Memory B cell (primary cell): ENCODE measurements around the gene IRAK1.
"Not testable (repeated sequence)": the region's sequence is repeated elsewhere in the genome, so short reads cannot be mapped to it uniquely, and the experiment has no call there.

ENCODE experiments used
- ATAC-seq: fragments of 150-1000 bp; cut with Tn5 transposase; 2 replicates; pipeline ENCODE4 v1.10.0; 2021; ENCODE audit warnings: low read depth, mild to moderate bottlenecking, moderate library complexity
- DNase-seq, 2 donors: peaks; one replicate each; pipeline ENCODE4 v3.0.0; 2022; ENCODE audit warnings: low spot score in 2 of 2
- H3K27ac Mint-ChIP-seq: one replicate; pipeline ENCODE4 v1.8.0; 2022; ENCODE audit warnings: mild to moderate bottlenecking, moderate library complexity, mixed read lengths
- H3K27me3 Mint-ChIP-seq: one replicate; pipeline ENCODE4 v1.8.0; 2022; ENCODE audit warnings: mixed read lengths
- H3K36me3 Mint-ChIP-seq: one replicate; pipeline ENCODE4 v1.8.0; 2022; ENCODE audit warnings: mild to moderate bottlenecking, mixed read lengths
- H3K4me1 Mint-ChIP-seq: one replicate; pipeline ENCODE4 v1.8.0; 2022; ENCODE audit warnings: mixed read lengths
- H3K4me3 Mint-ChIP-seq: one replicate; pipeline ENCODE4 v1.8.0; 2022; ENCODE audit warnings: mild to moderate bottlenecking, moderate library complexity, mixed read lengths
- H3K9me3 Mint-ChIP-seq: one replicate; pipeline ENCODE4 v1.8.0; 2022; ENCODE audit warnings: mixed read lengths

The IRAK1 gene

DNA sequence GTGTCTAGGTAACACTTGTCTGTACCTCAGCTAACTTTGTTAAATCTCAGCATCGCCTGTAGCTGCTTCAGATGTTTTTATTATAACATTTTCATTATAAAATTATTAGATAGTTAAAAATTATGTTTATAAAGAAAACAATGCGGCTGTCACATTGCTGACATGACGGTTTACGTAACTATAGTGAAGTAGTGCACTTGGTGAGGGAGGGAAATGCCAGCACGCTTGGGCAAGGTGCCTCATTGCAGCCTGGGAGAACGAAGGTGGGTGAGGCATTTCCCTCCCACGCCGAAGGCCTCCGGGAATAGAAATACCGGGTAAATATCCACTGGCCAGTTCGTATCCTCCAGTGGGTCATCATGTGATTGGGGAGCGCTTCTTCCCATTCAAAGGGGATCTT is 31.2 kb downstream of the IRAK1 start:
- DNase-seq (no peak), ATAC-seq (no peak)
- Mint-ChIP-seq H3K27me3 (no peaks in the 10 kb centered on the region), H3K9me3 (no peaks in the 10 kb centered on the region), H3K4me3 (no peak overlapping the region), H3K4me1 (peaks cover 11% of the 10 kb centered on the region), H3K36me3 (no peaks in the 10 kb centered on the region), H3K27ac (no peak overlapping the region)

DNA sequence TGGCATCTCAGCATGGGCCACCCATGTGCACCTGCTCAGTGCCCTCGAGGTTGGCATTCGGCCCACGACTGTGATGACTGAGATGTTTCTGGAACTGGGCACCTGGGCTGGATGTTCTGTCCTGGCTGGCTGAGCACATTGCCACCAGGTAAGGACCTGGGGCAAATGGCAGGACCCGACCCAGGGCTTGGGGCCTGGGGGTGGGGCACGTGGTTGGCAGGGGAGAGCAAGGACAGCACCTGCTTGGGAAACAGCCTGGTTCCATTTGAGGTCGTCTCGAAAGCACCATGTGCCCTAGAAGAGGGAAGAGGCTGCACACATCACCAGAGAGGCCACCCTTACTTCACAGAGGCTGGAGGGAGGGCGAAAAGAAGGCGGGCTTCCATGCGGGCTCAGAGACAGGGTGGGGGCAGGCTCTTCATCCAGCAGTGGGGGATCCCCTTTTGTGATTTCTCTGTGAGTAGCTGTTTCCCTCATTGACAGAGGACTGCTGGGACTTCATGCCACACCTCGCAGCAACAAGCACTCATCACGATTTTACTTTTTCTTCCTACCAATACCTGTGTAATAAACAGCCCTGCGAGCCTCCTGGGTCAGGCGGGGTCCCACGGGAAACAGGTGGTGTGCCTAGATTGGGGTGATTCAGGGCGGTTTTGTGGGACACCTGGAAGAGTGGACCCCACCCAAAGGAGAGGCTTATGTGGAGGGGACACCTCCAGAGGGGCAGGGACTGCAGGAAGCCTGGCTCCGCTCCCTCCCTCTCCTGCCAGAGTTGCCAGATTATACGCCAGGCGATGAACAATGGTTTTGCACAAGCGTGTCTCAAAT is 35.1 kb downstream of the IRAK1 start:
- Mint-ChIP-seq H3K4me3 (peak overlapping the region; percentile 77), H3K9me3 (no peaks in the 10 kb centered on the region), H3K4me1 (peaks cover 15% of the 10 kb centered on the region), H3K36me3 (no peaks in the 10 kb centered on the region), H3K27me3 (no peaks in the 10 kb centered on the region), H3K27ac (peak overlapping the region; percentile 94)
- DNase-seq (no peak), ATAC-seq (peak; percentile 65)

DNA sequence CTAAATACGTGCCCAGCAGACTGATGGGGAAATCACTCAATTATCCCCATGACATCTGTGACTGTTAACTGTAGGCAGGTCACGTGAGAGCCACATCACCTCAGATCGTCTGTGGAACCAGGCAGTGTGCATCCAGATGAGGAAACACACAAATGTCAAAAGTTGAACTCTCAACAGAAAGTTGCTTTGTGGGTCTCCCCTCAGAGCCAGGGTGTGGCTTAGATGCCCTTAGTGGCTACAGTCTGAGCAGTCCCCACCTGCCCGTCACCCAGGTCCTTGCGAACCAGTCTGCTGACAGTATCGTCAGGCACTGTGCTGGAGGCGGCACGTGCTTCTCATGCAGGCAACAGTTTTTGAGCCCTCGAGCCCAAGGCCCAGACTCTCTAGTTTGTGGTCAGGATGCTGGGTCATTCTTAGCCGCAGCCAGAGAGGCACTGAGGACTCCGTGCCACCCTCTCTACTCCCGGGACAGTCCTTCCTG is 36.3 kb downstream of the IRAK1 start:
- peaks cover 15% of the 10 kb centered on the region for H3K4me1 Mint-ChIP-seq

DNA sequence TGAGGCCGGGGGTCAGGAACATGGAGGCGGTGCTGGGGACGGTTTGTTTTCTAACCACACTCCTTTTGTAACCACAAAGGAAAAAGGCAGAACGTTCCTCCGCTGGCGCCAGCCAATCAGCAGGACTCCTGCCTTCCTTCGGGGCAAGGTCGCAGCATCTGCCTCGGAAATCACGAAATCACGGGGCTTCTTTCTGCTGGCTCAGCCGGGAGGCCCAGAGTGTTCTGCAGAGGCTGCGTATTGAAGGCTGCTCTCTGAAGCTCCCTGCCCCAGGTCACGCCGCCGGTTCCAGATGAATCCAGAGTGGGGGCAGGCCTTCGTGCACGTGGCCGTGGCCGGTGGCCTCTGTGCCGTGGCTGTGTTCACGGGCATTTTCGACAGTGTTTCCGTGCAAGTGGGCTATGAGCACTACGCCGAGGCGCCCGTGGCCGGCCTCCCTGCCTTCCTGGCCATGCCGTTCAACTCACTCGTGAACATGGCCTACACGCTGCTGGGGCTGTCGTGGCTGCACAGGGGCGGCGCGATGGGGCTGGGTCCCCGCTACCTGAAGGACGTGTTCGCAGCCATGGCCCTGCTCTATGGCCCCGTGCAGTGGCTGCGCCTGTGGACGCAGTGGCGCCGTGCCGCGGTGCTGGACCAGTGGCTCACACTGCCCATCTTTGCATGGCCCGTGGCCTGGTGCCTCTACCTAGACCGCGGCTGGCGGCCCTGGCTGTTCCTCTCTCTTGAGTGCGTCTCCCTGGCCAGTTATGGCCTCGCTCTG is 37.8 kb downstream of the IRAK1 start:
- no peak for DNase-seq
- Mint-ChIP-seq H3K4me3 (peak overlapping the region; percentile 42), H3K4me1 (peaks cover 15% of the 10 kb centered on the region), H3K27ac (peak overlapping the region; percentile 88), H3K36me3 (no peaks in the 10 kb centered on the region), H3K9me3 (no peaks in the 10 kb centered on the region), H3K27me3 (no peaks in the 10 kb centered on the region)
- no peak for ATAC-seq

More for the DNA sequence above, 36.3 kb downstream of the IRAK1 start:
- H3K36me3 Mint-ChIP-seq, result no peaks in the 10 kb centered on the region
- H3K9me3 Mint-ChIP-seq, result no peaks in the 10 kb centered on the region
- DNase-seq (no peak), ATAC-seq (peak; percentile 14)
- H3K27ac Mint-ChIP-seq, result peak overlapping the region; percentile 41
- peak overlapping the region; percentile 17 for H3K4me3 Mint-ChIP-seq
- no peaks in the 10 kb centered on the region for H3K27me3 Mint-ChIP-seq

DNA sequence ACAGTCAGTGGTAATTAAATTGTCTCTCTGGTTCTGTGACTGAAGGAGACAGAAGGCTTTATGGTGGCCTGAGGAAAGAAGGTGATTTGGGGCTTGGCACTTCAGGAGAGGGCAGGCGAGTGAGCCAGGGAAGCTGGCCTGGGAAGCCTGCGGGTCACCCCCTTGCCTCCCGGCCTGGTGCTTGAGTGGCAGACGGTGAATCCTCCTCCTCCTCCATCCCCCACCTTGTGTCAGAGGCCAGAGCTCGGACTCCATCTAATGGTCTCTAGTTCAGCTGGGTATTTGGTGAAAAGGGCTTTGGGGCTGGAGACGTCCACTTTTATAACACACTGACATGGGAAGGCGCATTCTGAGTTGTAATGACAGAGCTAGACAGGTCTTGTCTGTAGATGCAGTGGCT is 38.5 kb downstream of the IRAK1 start:
- Mint-ChIP-seq H3K4me3 (peak overlapping the region; percentile 42), H3K4me1 (peaks cover 15% of the 10 kb centered on the region)
- no peak for DNase-seq

DNA sequence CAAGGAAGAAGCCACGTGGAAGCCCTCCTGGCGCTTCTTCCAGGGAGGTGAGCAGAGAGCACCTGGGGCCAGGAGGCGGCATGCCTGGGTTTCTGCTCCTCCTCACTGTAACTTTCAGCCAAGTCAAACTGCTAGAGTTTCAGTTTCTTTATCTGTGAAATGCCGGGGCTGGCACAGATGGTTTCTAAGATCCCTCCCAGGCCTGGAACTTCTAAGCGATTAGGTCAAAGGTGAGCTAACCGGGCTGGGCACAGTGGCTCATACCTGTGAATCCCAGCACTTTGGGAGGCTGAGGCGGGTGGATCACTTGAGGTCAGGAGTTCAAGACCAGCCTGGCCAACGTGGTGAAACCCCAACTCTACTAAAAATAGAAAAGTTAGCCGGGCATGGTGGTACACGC is 39.3 kb downstream of the IRAK1 start:
- Mint-ChIP-seq H3K27ac (peak overlapping the region; percentile 88), H3K4me3 (peak overlapping the region; percentile 70), H3K4me1 (peaks cover 15% of the 10 kb centered on the region)
- DNase-seq, H3K9me3 Mint-ChIP-seq, H3K27me3 Mint-ChIP-seq, H3K36me3 Mint-ChIP-seq: not testable (repeated sequence)
- peak; percentile 68 for ATAC-seq

More for the DNA sequence above, 38.5 kb downstream of the IRAK1 start:
- H3K36me3 Mint-ChIP-seq, result no peaks in the 10 kb centered on the region
- no peak for ATAC-seq
- H3K27ac Mint-ChIP-seq, result peak overlapping the region; percentile 88
- no peaks in the 10 kb centered on the region for H3K9me3 Mint-ChIP-seq
- H3K27me3 Mint-ChIP-seq, result no peaks in the 10 kb centered on the region

DNA sequence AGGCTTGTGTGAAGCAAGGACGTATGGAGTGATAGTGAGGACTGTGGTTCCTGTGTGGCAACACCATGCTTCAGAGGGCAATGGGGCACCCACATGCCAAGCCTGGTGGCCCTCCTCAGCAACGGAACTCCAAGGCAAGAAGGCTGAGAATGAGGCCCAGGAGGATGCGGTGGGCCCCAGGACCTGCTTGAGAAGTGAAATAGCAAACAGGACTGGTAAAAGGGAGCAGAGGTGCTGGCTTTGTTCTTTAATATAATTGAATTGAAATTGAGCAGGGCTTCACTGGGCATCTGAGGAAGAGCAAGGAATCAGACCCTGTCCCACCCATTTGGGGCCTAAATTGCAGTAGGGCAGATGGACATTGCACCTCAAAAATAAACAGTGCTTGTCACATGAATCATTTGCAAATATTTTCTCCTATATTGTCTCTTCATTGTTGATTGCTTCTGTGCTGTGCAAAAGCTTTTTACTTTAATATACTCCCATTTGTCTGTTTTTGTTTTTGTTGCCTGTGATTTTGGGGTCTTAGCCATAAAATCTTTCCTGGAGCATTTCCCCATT is 44.9 kb downstream of the IRAK1 start:
- H3K9me3 Mint-ChIP-seq, result no peaks in the 10 kb centered on the region
- peaks cover 2% of the 10 kb centered on the region for H3K36me3 Mint-ChIP-seq
- DNase-seq (no peak), ATAC-seq (no peak)
- H3K27ac Mint-ChIP-seq, result peak overlapping the region; percentile 87
- H3K4me1 Mint-ChIP-seq, result peaks cover 9% of the 10 kb centered on the region
- H3K4me3 Mint-ChIP-seq, result no peak overlapping the region
- no peaks in the 10 kb centered on the region for H3K27me3 Mint-ChIP-seq

DNA sequence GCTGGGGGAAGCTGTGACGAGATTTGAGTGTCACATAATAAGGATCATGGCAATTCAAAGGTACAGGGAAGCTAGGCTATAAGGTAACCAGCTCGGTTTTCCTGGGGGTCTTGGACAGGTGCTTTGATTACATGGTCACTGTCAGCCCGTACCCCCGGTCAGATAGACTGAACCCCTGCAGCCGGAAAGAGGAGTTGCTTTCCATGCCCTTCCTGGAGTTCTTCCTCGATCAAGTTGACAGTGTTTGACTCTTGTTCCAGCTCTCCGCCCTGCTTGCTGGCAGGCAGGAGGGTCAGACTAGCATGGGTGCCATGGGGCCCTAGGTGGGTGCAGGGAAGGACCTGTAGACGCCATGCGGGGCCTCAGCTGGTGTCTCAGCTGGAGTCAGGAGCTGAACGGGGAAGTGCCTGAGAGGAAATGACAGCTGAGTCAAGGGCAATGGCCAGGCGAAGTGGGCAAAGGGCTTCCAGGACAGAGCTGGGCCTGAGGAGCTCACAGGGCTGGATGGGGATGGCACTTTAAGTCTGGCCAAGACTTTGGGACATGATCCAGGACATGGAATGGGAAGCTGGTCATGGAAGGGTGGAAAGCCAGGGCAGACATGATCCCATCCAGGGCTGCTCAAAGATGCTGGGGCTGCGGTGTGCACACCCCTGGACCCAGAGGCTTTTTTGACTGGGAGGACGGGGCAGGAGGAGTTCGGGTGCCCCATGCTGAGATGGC is 45.5 kb downstream of the IRAK1 start:
- peaks cover 2% of the 10 kb centered on the region for H3K36me3 Mint-ChIP-seq
- H3K27me3 Mint-ChIP-seq, result no peaks in the 10 kb centered on the region
- H3K9me3 Mint-ChIP-seq, result no peaks in the 10 kb centered on the region
- peak overlapping the region; percentile 80 for H3K4me3 Mint-ChIP-seq
- DNase-seq, result no peak
- peak overlapping the region; percentile 87 for H3K27ac Mint-ChIP-seq
- peaks cover 14% of the 10 kb centered on the region for H3K4me1 Mint-ChIP-seq
- no peak for ATAC-seq

DNA sequence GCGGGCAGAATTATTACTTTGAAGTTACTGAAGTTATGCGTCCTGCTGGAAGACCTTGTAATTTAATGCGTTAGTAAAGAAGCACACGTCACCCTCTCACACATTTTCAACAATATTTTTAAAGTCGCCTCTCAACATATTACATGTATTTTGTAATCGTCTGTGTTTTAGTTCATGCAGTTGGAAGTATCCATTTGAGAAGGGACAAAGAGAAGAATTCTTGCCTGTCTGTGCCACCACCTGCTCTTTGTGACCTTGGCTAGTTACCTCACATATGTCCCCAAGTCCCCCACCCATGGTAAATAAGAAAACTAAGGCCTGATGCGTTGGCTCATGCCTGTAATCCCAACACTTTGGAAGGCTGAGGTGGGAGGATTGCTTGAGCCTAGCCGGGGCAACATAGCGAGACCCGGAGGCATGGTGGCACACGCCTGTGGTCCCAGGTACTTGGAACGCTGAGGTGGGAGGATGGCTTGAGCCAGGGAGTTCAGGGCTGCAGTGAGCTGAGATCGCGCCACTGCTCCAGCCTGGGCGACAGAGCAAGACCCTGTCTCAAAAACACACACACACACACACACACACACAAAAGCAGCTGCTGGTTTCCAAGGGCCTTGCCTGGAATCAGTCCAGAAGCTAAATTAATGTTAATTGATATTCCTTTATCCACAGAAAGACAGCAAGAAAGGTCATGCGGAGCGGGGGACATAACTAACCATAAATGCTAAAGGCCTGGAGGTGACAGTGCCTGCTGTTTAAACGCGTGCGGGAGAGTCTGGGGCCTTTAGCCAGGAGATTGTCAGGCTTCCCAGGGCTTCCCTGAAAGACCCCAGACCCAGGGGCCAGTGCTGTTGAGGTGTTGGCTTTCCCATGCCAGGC is 46.3 kb downstream of the IRAK1 start:
- ATAC-seq (no peak), DNase-seq (no peak)
- H3K9me3 Mint-ChIP-seq, result no peaks in the 10 kb centered on the region
- no peaks in the 10 kb centered on the region for H3K27me3 Mint-ChIP-seq
- peaks cover 2% of the 10 kb centered on the region for H3K36me3 Mint-ChIP-seq
- peaks cover 14% of the 10 kb centered on the region for H3K4me1 Mint-ChIP-seq
- H3K4me3 Mint-ChIP-seq, result peak overlapping the region; percentile 80
- peak overlapping the region; percentile 97 for H3K27ac Mint-ChIP-seq

DNA sequence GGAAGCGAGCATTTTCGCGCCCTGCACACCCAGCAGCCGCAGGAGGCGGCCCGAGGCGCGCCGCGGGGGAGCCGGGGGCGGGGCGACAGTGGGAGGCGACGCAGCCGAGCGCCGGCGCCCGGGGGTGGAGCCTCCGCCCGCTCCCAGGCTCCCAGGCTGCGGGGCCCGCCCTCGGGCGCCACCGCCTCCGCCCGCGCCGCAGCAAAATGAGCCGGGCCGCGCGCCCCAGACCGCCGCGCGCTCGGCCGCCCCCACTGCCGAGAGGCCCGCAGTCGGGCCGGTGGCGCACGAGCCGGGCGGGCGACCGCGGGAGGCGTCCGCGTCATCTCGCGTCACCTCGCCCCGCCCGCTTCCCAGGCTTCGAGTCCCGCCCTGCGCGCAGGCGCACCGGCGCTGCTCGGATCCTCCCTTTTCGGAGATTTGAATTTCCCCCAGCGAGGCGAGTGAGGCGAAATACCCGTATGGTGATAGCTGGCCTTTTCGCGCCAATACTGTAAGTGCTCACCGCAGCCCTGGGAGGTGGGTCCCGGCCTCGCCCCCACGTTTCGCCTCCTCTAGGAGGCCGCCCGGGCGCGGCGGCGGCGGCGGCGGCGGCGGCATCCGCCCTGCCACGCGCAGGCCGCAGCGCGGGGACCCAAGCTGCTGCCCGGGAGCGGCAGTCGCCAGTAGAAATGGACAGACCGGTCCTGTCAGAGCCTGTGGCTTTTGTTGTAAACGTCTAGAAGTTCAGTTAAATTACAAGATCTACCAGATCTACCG is 47.2 kb downstream of the IRAK1 start, which contains the start of gene TMEM187:
Gene TMEM187, plus strand, starts transcription at position 387 of the 759 bp plus-strand sequence. CDS start 9,309 bp downstream, outside the sequence.
- H3K4me3 Mint-ChIP-seq, result peak within 1 kb of the TSS; percentile 100
- no peaks in the 10 kb centered on the region for H3K9me3 Mint-ChIP-seq
- peak; percentile 51 for ATAC-seq
- H3K27me3 Mint-ChIP-seq, result no peaks in the 10 kb centered on the region
- H3K36me3 Mint-ChIP-seq, result peaks cover 2% of the 10 kb centered on the region
- H3K4me1 Mint-ChIP-seq, result peaks cover 20% of the 10 kb centered on the region
- peak within 1 kb of the TSS; percentile 97 for H3K27ac Mint-ChIP-seq
- peak; percentile 82 to 86 for DNase-seq

DNA sequence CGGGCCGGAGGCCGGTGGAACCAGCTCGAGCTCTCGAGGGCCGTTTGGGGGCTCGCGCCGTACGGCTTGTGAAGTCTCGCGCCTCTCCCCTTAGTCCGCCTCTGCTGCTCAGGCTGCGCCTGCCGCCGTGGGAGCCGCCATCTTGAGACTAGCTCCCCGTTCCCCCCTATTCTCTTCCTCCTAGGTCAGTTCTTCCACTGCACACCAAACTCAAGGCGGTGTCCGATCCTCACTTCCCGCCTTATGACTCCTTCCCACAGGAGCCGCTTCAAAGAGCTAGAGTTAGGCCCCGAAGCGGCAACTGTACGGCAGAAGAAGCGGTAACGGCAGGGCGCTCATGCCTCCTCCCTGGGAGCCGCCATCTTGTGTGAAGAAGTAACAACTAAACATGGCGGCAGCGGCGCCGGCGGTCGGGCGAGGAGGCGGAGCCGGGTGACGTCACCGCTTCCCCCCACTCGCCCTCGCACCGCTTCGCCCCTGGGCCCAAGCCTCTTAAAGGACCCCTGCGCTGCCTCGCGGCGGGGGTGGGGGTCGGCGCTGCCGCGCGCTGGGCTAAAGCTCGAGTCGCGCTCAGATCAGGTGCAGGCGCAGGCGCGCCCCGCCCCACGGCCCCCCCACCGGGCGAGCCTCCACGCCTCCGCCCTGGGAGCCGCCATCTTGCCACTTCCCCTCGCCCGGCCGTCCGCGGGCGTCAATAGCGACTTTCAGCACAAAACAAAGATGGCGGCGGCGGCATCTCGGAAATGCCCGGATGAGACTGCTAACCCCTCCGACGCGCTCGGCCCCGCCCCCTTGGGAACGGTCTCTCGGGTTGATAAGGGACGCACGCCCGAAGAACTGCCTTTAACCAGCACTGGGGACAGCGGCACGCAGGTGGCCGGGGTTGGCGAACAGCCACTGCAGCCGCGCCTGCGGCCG is 48.0 kb downstream of the IRAK1 start, which contains the start of gene HCFC1:
Gene HCFC1, minus strand, starts transcription at position 369 of the 918 bp plus-strand sequence. CDS start 978 bp downstream, outside the sequence.
- peaks cover 25% of the 10 kb centered on the region for H3K4me1 Mint-ChIP-seq
- H3K9me3 Mint-ChIP-seq, result no peaks in the 10 kb centered on the region
- no peaks in the 10 kb centered on the region for H3K27me3 Mint-ChIP-seq
- ATAC-seq (peak; percentile 49), DNase-seq (peak; percentile 86 to 88)
- peak within 1 kb of the TSS; percentile 100 for H3K4me3 Mint-ChIP-seq
- peaks cover 2% of the 10 kb centered on the region for H3K36me3 Mint-ChIP-seq
- H3K27ac Mint-ChIP-seq, result peak within 1 kb of the TSS; percentile 97
